H7 (cell line): ENCODE data around the gene VSNL1. TPM values are rescaled to one million over a fixed set of nuclear protein-coding genes. Genes with fewer than 3 reads are reported as not detected.
"Not testable (repeated sequence)": the region's sequence is repeated elsewhere in the genome, so short reads cannot be mapped to it uniquely, and the experiment has no call there.

Experiments used
- DNase-seq: peaks from one replicate; pipeline ENCODE4 v3.0.0; 2012
- H3K27me3 ChIP-seq: 2 replicates; pipeline ENCODE4 v1.6.0; 2011; ENCODE audit warnings: mild to moderate bottlenecking, low read length; ENCODE audit not compliant: control insufficient read depth, insufficient read depth
- H3K36me3 ChIP-seq: replicated peaks from 2 replicates; pipeline ENCODE4 v1.5.1; 2011; ENCODE audit warnings: low read length; ENCODE audit not compliant: control insufficient read depth, insufficient read depth
- H3K4me3 ChIP-seq: 2 replicates; pipeline ENCODE4 v1.5.1; 2011; ENCODE audit warnings: low read depth, mild to moderate bottlenecking, control low read depth, low read length, moderate library complexity; ENCODE audit not compliant: insufficient read depth
- total RNA-seq: library from RNA; depleted of rRNA; stranded (reverse); fragments of >200 nt; shearing (Covaris generic); gene quantifications from 2 replicates; pipeline ENCODE4 v1.2.3, GENCODE V29; 2014

Gene VSNL1
- total RNA-seq, 1 experiment from 2014 or later = 34.8 TPM

DNA sequence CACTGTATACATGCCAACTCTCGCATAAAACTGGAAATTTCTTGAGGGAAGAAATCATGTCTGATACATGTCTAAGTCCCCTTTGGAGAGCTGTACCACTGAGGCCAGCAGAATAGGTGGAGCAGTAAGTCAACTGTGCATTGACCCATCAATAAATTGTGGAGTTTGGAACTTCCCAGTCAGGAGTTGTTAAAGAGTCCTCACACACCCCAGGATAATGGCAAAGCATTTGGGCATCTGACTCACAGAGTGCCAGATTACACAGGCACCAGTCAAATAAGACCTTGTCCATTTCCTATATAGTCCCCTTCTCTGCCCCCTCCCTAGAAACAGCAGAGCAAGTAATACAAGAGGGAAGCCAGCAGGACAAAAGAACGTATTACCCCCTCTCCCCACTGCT lies 10.4 kb downstream of the VSNL1 start:
- no peaks in the 10 kb centered on the region for H3K27me3 ChIP-seq
- DNase-seq = no peak
- no peak overlapping the region for H3K4me3 ChIP-seq
- H3K36me3 ChIP-seq = no peaks in the 10 kb centered on the region

DNA sequence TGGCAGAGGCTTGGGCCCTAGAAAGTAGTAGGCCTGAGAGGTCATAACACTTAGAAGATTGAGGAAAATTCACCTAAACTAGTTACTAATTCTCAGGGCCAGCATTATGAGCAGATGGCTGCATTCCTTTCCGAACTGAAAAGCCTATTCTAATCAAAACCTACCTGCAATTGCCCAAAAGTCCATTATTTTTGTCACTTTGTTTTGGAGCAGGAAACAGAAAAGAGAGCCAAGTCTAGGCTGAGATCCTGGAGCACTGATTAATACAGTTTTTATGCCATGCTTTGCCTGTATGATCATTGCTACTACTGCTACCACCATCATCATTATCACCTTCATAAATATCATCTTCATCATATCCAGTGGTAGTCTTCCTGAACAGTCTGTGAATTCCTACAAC lies 14.7 kb downstream of the VSNL1 start:
- Histone ChIP-seq H3K4me3 (no peak overlapping the region), H3K27me3 (no peaks in the 10 kb centered on the region), H3K36me3 (no peaks in the 10 kb centered on the region)
- no peak for DNase-seq

DNA sequence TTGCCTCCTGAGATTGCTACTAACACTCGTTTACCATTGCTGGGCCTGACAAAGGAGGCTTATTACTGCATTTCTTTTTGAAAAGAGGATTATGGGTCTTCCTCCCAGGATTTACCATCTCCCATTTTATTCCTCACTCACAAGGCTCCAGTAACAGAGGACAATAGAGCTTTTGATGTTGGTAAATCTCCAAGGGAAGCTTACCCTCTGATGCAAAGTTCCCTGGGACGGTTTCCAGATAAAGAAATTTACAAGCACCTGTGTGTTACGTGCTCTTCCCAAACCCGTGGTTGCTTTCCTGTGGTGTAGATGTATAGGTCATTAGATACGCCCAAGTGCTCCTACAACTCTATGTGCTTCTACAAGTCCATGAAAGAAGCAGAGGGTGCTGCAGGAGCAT lies 17.1 kb downstream of the VSNL1 start:
- Histone ChIP-seq H3K4me3 (no peak overlapping the region), H3K36me3 (no peaks in the 10 kb centered on the region), H3K27me3 (no peaks in the 10 kb centered on the region)
- DNase-seq = peak; percentile 17

DNA sequence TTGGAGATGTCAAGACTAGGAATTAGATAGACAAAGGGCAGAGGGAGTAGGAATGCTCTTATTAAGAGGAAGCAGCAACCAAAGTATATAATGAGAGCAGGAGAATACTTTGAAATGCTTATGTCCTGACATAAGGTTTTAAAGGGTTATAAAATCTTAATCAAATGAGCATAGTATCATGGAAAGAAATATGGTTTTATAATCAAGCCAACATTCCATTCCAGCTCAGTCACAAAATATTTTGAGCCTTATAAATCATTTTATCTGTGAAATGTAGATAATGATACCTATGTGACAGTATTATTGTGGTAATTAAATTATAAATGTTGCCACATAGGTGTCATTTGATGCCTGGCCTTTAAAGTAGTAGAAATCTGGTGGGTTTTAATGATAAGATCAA lies 17.6 kb downstream of the VSNL1 start:
- no peak overlapping the region for H3K4me3 ChIP-seq
- DNase-seq = no peak
- no peaks in the 10 kb centered on the region for H3K36me3 ChIP-seq
- H3K27me3 ChIP-seq = no peaks in the 10 kb centered on the region

DNA sequence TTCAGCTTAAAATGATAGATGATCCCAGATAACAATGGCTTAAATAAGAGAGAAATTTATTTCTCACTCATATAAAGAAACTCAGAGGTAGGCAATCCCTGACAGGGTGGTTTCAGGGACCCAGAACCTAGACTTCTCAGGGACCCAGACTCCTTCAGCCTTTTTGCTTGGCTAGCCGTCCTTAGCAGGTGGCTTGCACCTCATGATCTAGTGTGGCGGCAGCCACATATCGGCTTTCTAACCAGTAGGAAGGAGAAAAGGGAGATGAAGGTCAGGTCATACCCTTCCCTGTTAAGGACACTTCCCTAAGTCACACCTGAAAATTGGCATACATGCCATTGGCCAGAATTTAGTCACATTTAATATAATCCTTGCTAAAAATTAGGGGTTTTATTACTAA lies 18.4 kb downstream of the VSNL1 start:
- H3K27me3 ChIP-seq = no peaks in the 10 kb centered on the region
- no peaks in the 10 kb centered on the region for H3K36me3 ChIP-seq
- peak; percentile 20 for DNase-seq
- no peak overlapping the region for H3K4me3 ChIP-seq

DNA sequence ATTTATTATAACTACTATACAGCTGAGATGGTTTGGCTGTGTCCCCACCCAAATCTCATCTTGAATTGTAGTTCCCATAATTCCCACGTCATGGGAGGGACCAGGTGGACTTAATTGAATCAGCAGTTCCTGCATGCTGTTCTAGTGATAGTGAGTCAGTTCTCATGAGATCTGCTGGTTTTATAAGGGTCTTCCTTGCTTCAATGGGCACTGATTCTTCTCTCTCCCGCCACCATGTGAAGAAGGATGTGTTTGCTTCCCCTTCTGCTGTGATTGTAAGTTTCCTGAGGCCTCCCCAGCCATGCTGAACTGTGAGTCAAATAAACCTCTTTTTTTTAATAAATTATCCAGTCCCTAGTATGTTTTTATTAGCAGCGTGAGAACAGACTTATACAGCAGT lies 25.2 kb downstream of the VSNL1 start:
- H3K27me3 ChIP-seq, H3K36me3 ChIP-seq, DNase-seq, H3K4me3 ChIP-seq: not testable (repeated sequence)

DNA sequence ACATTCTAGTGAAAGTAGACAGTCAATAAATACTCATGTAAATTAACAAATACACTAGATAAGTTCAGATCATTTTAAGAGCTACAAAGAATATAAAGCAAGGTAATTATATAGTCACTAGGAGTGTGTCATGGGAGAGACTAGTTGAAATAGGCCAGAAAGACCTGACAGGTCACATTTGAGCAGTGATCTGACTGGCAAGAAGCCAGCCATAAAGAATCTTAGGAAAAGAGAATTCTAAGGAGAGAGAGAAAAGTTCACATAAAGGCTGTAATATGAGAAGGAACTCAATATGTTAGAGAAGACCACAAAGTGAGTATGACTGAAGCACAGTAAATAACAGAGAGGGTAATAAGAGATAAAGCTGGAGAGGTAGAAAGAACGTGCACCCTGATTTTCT lies 31.2 kb downstream of the VSNL1 start:
- H3K36me3 ChIP-seq = no peaks in the 10 kb centered on the region
- no peak overlapping the region for H3K4me3 ChIP-seq
- DNase-seq = no peak
- H3K27me3 ChIP-seq = no peaks in the 10 kb centered on the region

DNA sequence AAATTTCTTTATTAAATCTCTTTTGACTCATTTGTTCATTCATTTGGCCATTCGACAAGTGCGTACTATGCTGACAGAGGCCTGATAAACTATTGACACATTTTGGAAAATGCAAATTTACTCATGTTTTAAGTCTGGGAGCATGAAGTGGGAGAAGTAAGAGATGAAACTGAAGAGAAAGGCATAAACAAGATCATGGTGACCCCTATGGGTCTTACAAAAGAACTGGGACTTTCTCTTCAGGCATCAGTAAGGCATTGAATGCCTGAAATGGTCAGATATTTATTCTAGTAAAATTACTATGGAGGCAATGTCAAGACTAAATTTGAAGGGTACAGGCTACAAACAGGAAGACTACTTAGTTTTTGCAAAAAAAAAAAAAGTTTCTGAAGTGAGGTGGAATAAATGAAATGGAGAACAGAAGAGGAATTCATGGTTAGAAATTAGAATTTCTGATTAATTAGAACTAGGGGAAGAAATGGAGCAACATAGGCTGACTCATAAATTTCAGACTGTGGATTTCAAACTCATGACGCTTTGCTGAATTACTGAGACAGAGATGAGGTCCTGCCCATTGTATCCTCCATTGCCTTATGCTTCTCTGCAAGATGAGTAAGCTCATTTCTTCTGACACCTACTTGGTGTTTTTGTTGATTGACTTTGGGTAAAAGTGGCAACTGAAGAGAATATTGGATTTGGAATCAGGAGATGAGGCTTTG lies 32.7 kb downstream of the VSNL1 start:
- H3K36me3 ChIP-seq = no peaks in the 10 kb centered on the region
- no peaks in the 10 kb centered on the region for H3K27me3 ChIP-seq
- peak; percentile 38 for DNase-seq
- H3K4me3 ChIP-seq = no peak overlapping the region

DNA sequence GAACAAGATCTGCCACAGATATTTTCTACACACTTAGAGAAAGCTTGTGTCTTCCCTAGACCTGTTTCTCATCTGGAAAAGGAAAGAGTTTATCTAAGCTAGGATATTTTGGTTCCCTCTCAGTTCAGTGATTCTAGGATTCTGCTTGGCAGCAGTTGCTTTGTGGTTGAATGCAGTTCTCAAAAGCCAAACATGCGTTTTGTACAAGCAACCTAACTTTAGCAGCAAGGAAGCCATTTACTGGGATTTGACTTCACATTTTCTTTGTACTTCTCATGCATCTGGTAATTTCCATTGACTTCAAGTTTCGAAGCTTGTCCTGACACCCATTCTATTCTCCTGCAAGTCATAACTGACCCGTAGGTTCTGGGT lies 33.3 kb downstream of the VSNL1 start:
- Histone ChIP-seq H3K36me3 (no peaks in the 10 kb centered on the region), H3K27me3 (no peaks in the 10 kb centered on the region), H3K4me3 (no peak overlapping the region)
- DNase-seq = no peak

DNA sequence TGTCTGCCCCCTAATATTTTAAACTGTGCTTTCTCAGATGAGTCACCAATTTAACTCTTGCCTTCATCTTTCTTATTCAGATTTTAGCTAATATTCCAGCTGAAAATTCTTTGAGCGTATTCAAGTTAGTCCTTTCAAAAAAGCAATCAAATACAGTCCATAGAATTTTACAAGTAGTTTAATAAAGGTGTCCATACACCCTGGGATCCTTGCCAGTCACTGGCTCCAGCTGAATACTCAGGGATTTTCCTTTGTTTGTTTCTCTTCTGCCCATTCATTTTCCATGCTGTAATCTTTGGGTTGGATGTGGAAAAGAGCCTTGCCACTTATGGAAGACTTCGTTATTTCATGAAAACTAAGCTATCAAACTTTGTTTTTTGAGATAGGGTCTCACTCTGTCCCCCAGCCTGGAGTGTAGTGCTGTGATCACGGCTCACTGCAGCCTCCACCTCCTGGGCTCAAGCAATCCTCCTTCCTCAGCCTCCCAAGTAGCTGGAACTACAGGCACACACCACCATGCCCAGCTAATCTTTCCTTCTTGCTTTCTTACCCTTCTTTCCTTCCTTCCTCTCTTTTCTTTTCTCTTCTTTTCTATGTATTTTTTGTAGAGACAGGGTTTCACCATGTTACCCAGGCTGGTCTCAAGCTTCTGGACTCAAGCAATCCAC lies 34.0 kb downstream of the VSNL1 start:
- H3K27me3 ChIP-seq = no peaks in the 10 kb centered on the region
- no peak for DNase-seq
- H3K4me3 ChIP-seq = no peak overlapping the region
- no peaks in the 10 kb centered on the region for H3K36me3 ChIP-seq

DNA sequence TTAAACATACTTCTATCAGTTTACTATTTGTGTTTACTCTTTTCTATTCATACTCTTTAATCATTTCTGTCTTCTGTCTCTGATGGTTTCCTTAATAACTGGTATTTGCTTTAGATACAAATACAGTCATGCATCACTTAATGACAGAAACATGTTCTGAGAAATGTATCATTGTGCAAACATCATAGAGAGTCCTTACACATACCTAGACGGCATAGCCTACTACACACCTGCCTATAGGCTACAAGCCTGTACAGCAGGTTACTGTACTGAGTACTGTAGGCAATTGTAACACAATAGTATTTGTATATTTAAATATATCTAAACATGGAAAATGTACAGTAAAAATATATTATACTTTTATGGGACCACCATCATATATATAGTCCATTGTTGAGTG lies 36.3 kb downstream of the VSNL1 start:
- DNase-seq = no peak

DNA sequence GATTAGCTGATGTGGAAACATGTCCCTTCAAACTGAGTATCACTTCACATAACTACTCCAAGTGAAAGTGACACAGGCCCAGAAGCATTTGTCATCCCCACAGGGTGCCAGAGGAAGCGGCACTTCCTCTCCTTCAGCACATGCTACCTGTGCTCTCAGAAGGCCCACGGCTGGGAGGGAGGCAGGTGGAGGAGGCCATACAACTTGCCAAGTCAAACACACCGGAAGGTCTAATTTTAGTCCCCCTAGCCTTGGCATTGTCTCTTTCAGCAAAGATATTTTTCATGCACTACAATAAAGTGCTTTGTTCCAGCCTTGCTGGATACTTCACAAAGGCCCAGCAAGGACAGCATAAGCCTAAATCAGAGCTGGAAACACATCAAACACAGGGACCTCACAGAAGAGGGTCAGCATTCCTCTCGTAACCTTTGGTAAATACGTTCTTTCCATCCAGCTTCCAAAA lies 38.0 kb downstream of the VSNL1 start:
- Histone ChIP-seq H3K4me3 (no peak overlapping the region), H3K36me3 (no peaks in the 10 kb centered on the region), H3K27me3 (no peaks in the 10 kb centered on the region)
- no peak for DNase-seq

More for the DNA sequence above, 36.3 kb downstream of the VSNL1 start:
- H3K4me3 ChIP-seq = no peak overlapping the region
- H3K36me3 ChIP-seq = no peaks in the 10 kb centered on the region
- no peaks in the 10 kb centered on the region for H3K27me3 ChIP-seq

DNA sequence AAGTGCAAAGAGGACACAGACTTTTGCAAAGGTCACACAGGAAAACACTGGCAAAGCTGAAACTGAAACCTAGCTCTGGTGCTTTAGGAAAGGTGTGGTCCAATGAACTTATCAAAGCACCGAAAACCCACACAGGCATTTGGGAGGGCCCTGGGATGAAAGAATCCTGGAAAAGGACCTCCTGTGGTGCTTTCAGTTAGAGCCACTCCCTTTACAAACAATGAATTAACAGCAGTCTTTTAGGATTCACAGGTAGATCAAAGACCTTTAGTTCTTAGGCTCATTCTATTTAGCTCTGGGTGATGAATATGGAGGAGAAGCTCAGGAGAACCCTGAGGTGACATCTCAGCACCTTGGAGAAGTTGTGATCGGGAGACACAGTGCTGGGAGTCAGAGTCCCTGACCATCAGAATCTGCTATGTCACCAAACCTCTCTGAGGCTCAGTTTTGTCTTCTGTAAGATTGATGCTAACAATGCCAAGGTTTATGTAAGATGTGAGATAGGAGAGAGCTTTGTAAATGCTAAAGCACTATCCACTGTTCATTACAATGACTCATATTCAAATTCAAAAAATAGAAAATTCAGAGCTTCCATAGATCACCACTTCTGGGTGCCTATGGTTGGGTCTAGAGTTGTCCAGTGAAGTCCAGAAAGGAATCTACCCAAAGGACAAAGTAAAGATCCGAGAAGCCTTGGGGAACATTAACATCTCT lies 39.3 kb downstream of the VSNL1 start:
- peak; percentile 16 for DNase-seq
- H3K4me3 ChIP-seq = no peak overlapping the region
- no peaks in the 10 kb centered on the region for H3K36me3 ChIP-seq
- no peaks in the 10 kb centered on the region for H3K27me3 ChIP-seq

DNA sequence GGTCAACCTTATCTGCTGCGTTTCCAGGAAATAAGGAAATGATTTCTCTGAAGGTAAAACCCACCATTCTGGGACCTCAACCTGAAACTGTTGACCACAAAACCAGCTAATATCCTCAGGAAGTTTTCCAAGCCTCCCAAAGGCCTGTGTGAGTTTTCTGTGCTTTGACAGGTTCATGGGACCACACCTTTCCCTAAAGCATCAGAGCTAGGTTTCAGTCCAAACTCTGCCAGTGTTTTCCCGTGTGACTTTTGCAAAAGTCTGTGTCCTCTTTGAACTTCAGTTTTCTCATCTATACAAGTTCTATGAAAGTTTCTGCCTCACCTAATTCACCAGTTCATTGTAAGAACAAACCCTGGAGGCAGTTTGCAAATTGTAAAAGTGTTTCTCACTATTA lies 39.8 kb downstream of the VSNL1 start:
- Histone ChIP-seq H3K36me3 (no peaks in the 10 kb centered on the region), H3K27me3 (no peaks in the 10 kb centered on the region), H3K4me3 (no peak overlapping the region)
- no peak for DNase-seq

DNA sequence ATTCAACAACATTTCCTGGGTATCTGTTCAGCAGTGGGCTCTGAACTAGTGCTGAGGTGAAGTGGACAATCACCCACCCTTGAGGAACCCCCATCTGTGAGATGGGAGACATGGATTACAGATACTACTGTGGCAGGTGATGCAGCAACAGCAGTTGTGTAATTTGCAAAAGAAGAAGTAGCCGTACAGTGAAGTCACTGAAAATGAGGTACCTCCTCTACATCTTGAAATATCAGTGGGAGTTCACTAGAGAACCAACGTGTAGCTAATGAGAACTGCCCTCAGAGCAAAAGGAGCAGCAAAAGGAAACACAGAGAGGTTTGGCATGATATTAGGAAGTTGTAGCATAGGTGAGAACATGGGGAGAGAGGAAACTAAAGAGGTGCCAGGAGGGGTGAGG lies 41.3 kb downstream of the VSNL1 start:
- H3K27me3 ChIP-seq = no peaks in the 10 kb centered on the region
- H3K36me3 ChIP-seq = no peaks in the 10 kb centered on the region
- DNase-seq = no peak
- H3K4me3 ChIP-seq = no peak overlapping the region
